Globus pallidus (tissue), 1 donor: ENCODE results near the gene TMEM201.
"Not testable (repeated sequence)": the region's sequence is repeated elsewhere in the genome, so short reads cannot be mapped to it uniquely, and the experiment has no call there.

Experiments
- DNase-seq: peaks from one replicate; pipeline ENCODE4 v3.0.0-alpha.2; 2015; ENCODE audit warnings: low spot score

TMEM201 gene

GRCh38 chr1:9588551-9589143, at the start of gene TMEM201:
Gene TMEM201, plus strand, starts transcription at chr1:9588911. Its CDS starts 20 bp downstream, at chr1:9588931.
- DNase-seq = peak; percentile 92

GRCh38 chr1:9539165-9539828, 49.4 kb upstream of the TMEM201 start, which contains the start of gene SLC25A33:
Gene SLC25A33, plus strand, starts transcription at chr1:9539465. Its CDS starts 227 bp downstream, at chr1:9539692.
- DNase-seq = peak; percentile 98

GRCh38 chr1:9539829-9540550, 48.7 kb upstream of the TMEM201 start:
- DNase-seq = peak; percentile 45

GRCh38 chr1:9542430-9542829, 46.3 kb upstream of the TMEM201 start:
- peak; percentile 47 for DNase-seq

GRCh38 chr1:9544926-9545325, 43.8 kb upstream of the TMEM201 start:
- DNase-seq = no peak

GRCh38 chr1:9549955-9550546, 38.7 kb upstream of the TMEM201 start:
- no peak for DNase-seq

GRCh38 chr1:9551984-9552383, 36.7 kb upstream of the TMEM201 start:
- no peak for DNase-seq

GRCh38 chr1:9553736-9554144, 35.0 kb upstream of the TMEM201 start:
- no peak for DNase-seq

- no peak for DNase-seq
Measured at GRCh38 chr1:9555942-9556341, 32.8 kb upstream of the TMEM201 start.

- no peak for DNase-seq
Measured at GRCh38 chr1:9557624-9558023, 31.1 kb upstream of the TMEM201 start.

- no peak for DNase-seq
Measured at GRCh38 chr1:9558271-9558945, 30.3 kb upstream of the TMEM201 start.

GRCh38 chr1:9558946-9559545, 29.7 kb upstream of the TMEM201 start:
- no peak for DNase-seq

GRCh38 chr1:9559673-9560072, 29.0 kb upstream of the TMEM201 start:
- DNase-seq = no peak

- not testable (repeated sequence) for DNase-seq
Measured at GRCh38 chr1:9560090-9560489, 28.6 kb upstream of the TMEM201 start.

GRCh38 chr1:9561429-9561828, 27.3 kb upstream of the TMEM201 start:
- DNase-seq = peak; percentile 68

GRCh38 chr1:9569267-9569666, 19.4 kb upstream of the TMEM201 start:
- DNase-seq = no peak

GRCh38 chr1:9570886-9571529, 17.7 kb upstream of the TMEM201 start:
- not testable (repeated sequence) for DNase-seq

GRCh38 chr1:9573723-9574122, 15.0 kb upstream of the TMEM201 start:
- no peak for DNase-seq

- no peak for DNase-seq
Measured at GRCh38 chr1:9575486-9575885, 13.2 kb upstream of the TMEM201 start.

GRCh38 chr1:9576903-9577302, 11.8 kb upstream of the TMEM201 start:
- no peak for DNase-seq

- no peak for DNase-seq
Measured at GRCh38 chr1:9577423-9577822, 11.3 kb upstream of the TMEM201 start.
